ENCODE results near the gene RAB3IP.
"Not testable (repeated sequence)": the region's sequence is repeated elsewhere in the genome, so short reads cannot be mapped to it uniquely, and the experiment has no call there.

The RAB3IP gene

DNA sequence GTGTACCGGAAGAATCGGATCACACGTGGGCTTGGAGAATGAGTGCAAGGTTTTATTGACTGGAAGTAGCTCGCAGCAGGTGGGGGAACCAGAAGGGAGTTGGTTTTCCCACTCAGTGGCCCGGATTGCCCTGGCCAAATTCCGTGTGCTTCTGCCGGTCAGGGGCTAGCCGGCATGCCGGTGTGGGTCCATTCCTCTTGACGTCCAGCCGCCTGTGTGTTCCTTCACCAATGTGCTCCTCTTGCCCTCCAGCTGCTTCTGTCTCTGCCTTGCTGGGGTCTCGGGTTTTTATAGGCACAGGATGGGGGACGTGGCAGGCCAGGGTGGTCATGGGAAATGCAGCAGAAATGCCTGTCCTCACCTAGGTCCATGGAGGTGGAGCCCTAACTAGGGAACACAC lies 97.4 kb downstream of the RAB3IP start:
- DNase-seq = no peak

DNA sequence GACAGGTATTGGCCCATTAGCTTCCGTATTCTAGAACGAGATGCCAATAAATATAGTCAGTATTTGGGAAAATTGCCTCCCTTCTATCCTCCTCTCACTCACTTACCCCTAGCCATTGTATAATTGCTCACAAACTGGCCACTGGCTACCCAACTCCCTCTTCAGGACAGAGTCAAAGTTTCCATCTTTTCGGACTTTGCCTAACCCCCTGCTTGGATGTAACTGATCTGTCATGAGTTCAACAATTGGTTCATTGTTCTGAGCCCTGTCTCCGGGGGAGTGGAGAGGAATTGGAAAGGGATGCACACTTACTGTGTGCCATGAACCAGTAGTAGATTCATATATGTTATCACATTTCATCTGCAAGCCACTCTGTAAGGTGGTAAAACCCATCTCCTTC lies 98.5 kb downstream of the RAB3IP start:
- DNase-seq = no peak

DNA sequence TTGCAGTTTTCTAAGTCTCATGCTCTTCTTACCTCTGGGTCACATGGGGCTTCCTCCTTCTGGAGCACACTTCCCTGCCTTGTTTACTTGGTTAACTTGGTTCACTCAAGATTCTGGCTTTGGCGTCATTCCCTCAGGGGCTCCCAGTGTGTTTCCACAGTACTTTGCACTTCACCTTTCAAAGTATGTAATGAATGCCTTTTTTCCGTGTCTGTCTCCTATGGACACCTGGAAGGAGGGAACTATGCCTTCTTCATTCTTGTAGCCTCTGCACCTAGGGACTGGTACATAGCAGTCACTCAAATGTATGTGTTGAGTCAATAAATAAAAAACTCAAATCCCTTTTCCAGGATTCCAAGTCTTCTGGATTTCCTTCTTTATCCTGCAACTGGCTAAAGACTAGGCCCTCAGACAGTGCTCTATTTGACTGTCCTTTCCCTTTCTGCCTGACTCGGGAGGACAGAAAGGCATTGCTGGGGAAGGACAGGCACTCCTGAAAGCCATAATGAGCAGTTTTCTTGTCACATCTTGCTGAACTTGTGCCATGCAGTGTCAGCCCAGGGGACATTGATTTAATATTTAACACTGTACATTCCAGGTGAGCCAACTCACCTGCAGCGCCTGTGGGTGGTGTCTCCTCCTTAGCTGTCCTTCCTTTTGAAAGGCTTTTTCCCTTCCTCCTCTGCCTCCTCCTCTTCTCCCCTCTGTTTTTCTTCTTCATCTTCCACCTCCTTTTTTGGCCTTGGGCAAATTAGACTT lies 99.2 kb downstream of the RAB3IP start:
- no peak for DNase-seq

DNA sequence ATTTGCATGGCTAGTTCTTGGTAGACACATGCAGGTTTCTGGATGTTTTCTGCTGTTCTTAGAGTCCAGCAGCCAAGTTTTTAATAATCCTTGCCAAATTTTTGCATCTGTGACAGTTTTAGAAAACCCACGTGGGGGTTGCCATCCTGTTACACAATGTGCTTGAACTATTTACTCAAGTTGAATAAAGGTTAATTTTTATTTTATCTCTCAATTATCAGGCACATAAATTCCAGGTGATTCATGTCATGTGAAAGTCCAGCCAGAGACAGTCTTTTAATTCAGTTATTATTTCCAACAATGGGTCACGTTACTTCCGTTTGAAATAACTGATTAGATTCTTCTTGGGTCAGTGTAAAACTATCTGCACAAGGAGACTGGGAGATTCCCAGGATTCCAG lies 102.1 kb downstream of the RAB3IP start:
- no peak for DNase-seq

DNA sequence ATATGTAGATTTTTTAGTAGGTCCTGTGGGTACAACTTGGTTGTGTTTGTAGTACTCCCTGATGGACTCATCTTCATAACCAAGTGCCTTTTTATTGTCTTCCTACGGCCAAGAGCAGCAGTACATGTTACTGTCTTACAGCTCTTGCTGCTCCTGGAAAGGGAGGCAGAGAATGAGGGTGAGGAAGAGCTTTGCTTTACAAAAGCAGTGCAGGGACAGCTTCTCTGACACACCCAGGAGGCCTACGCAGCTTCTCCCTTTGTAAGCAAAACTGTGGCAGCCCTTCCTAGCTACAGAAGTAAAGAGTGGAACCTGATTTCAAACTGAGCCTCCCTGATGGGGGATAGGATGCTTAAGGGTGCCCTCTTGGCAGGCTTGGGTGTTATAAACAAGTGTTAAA lies 104.9 kb downstream of the RAB3IP start:
- DNase-seq = no peak

DNA sequence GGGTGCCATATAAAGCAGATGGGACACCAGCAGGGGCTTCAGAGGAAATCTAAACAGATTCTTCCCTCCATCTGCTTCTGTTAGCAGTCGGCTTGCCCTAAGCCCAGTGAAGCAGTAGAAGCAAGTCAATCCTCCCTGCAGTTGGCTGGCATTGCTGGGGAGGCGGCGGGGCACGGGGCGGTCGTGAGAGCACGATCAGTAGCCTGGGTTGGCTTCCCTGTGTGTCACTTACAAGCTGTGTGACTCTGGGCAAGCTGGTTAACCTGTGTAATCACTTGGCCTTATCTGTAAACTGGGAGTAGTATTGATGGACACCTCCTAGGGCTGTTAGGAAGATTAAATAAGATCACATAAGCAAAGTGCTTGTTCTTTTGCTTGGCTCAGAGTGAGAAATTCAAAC lies 105.8 kb downstream of the RAB3IP start:
- no peak for DNase-seq

DNA sequence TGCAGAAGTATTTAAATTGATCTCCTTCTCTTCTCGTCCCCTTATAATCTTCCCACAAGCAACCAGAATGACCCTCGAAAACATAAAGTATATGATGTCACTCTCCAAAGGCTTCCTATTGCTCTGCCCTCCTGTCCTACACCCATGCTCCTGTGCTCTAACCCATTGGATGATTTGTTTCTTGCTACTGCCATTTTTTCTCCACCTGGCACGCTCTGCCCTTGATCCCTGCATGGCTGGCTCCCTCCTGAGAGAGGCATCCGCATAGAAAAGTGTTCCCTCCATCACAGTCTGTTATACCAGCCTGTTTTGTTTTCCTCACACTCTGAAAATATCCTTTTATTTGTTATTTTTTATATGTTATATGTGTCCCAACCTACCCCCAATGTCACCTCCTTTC lies 106.2 kb downstream of the RAB3IP start:
- no peak for DNase-seq

DNA sequence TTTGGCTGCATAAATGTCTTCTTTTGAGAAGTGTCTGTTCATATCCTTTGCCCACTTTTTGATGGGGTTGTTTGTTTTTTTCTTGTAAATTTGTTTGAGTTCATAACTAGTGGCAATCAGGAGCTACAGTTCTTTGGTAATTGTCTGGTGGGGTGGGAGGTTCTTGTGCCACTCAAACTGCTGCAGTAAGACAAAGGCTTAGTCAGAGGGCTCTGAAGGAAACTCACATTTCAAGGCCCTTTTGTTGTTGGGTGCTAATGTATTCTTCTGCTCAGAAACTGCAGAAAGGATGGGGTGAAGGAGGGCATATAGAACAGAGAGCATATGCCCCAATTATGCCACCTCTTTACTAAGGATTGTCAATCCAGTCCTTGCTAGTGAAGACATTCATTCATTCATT lies 108.3 kb downstream of the RAB3IP start:
- no peak for DNase-seq

DNA sequence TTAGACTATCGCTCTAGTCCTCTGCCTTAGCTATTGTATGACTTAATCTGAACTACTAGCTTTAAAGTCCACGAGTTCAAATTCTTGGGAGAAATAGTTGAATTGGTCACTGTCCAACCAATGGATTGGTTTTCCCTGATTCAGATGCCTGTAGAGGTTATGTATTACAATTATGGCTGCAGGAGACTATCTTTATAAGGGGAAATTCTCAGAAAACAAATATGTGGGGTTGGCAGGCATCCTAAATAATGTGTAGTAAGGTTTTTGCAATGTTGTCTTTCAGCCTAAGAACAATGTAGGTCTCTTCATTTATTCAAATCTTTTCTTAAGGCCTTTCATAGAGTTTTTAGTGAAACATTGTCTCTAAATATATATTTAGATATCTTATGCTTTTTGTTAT lies 113.3 kb downstream of the RAB3IP start:
- DNase-seq = no peak

DNA sequence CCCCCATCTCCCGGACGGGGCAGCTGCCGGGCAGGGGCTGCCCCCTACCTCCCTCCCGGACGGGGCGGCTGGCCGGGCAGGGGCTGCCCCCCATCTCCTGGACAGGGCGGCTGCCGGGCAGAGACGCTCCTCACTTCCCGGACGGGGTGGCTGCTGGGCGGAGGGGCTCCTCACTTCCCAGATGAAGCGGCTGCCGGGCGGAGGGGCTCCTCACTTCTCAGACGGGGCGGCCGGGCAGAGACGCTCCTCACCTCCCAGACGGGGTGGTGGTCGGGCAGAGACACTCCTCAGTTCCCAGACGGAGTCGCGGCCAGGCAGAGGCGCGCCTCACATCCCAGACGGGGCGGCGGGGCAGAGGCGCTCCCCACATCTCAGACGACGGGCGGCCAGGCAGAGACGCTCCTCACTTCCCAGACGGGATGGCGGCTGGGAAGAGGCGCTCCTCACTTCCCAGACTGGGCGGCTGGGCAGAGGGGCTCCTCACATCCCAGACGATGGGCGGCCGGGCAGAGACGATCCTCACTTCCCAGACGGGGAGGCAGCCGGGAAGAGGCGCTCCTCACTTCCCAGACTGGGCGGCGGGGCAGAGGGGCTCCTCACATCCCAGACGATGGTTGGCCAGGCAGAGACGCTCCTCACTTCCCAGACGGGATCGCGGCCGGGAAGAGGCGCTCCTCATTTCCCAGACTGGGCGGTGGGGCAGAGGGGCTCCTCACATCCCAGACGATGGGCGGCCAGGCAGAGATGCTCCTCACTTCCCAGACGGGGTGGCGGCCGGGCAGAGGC lies 114.7 kb downstream of the RAB3IP start:
- DNase-seq = not testable (repeated sequence)

DNA sequence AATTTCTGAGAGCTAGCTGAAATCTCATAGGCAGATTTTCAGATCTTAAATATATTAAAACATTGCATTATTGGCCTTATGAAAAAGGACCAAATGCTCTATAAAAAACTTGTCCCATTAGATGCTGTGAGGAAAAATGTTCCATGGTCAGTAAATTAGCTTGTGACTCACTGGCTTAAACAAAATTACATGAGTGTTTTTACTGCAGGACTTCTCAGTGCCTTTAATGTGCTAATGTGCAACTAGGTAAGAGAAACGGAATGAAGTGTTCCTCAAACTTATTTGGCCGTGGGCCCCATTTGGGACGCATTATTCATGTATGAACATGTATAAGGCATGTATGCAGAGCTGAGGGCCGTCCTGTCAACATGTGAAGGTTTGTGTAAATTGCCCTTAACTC lies 128.0 kb downstream of the RAB3IP start:
- DNase-seq = no peak

DNA sequence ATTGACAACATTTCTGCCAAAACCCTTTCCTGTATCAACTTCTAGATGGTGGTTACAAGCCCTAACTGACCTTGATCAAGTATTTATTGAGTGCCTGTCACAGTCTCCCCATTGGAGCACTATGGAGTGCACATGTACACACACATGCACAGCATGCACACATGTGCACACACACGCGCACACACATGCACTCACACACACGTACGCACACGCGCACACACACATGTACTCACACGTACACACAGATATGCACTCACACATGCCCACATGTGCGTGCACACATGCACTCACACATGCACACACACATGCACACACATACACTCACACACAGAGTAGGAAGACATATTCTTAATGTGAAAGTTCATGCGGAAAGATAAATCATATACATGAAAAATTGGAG lies 130.0 kb downstream of the RAB3IP start:
- no peak for DNase-seq

DNA sequence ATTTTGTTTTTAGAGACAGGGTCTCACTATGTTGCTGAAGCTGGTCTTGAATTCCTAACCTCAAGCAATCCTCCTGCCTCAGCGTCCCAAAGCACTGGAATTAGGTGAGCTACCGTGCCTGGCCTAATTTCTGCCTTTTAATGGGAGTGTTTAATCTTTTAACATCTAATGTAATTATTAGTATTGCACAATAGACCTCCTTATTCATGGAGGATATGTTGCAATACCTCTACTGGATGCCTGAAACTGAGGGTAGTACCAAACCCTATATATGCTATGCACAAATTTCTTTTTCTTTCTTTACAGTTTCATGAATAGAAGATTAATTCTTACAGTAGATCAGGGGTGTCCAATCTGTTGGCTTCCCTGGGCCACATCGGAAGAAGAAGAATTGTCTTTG lies 134.1 kb downstream of the RAB3IP start:
- DNase-seq = no peak

All from GOT3 (cell line).